ENCODE data around the gene PEG3. TPM values are rescaled to one million over a fixed set of nuclear protein-coding genes. Genes with fewer than 3 reads are reported as not detected.

Gene PEG3
- total and polyA plus RNA-seq, 2 donors (not counting 1 experiment from before 2014, with no cell fraction given): 0.01 TPM; not detected in 1

GRCh38 chr19:56838909-56839651 is 1.4 kb downstream of the PEG3 start:
- intact Hi-C loops (cut with micrococcal nuclease): no loop called here
- Histone ChIP-seq H3K27me3 (replicated peaks in 1 of 4; ENCODE audit: control extremely low read depth in 1 of 4, control insufficient read depth in 3 of 4, insufficient read depth in 4 of 4, low read length in 3 of 4) (peaks cover 0 to 37% (median 6%) of the 10 kb centered on the region in 4 experiments), H3K9me3 (ENCODE audit: control extremely low read depth in 1 of 3, control insufficient read depth in 2 of 3, insufficient read depth in 1 of 3, low read length in 2 of 3) (peaks cover 0 to 47% (median 17%) of the 10 kb centered on the region in 3 donors), H2AFZ (ENCODE audit: insufficient read depth, low read depth, low read length, poor library complexity, severe bottlenecking) (no peak overlapping the region), H3K79me2 (ENCODE audit: control insufficient read depth, insufficient read depth, low read length) (no peaks in the 10 kb centered on the region), H3K4me3 (ENCODE audit: control extremely low read depth in 1 of 5, extremely low read depth in 1 of 5, insufficient read depth in 1 of 5, low read depth in 2 of 5, low read length in 4 of 5) (peak overlapping the region in 1 of 5 experiments; percentile 36), H3K9ac (ENCODE audit: low read length) (no peak overlapping the region), H4K20me1 (ENCODE audit: control insufficient read depth, insufficient read depth, low read length, poor library complexity, severe bottlenecking) (no peaks in the 10 kb centered on the region), H3K4me1 (ENCODE audit: control insufficient read depth in 2 of 2, insufficient read depth in 2 of 2, low read length in 2 of 2) (peaks cover 0 to 10% of the 10 kb centered on the region in 2 donors), H3K27ac (ENCODE audit: low read length in 2 of 2) (no peak overlapping the region), H3K36me3 (replicated peaks in 1 of 2; ENCODE audit: control extremely low read depth in 1 of 2, control insufficient read depth in 1 of 2, extremely low read depth in 1 of 2, insufficient read depth in 2 of 2, low read length in 1 of 2) (no peaks in the 10 kb centered on the region), H3K4me2 (replicated peaks; ENCODE audit: low read depth, low read length, poor library complexity, severe bottlenecking) (peak overlapping the region; percentile 26)
- no peak for TF ChIP-seq EZH2 (IDR thresholded peaks at IDR 0.05; ENCODE audit: borderline replicate concordance, insufficient read depth, low read depth, low read length, poor library complexity, severe bottlenecking)
- no peak for TF ChIP-seq CTCF (IDR thresholded peaks at IDR 0.05)
- peaks cover 18% of the 10 kb centered on the region for H3K27me3 Mint-ChIP-seq
- ATAC-seq (ENCODE audit: low read depth) (peak; percentile 58), DNase-seq (peak; percentile 53)
- WGBS (ENCODE audit: insufficient coverage): 42% methylated on average over 34 of the region's 34 CpGs
- H3K9me3 Mint-ChIP-seq (ENCODE audit: insufficient read depth): peaks cover 18% of the 10 kb centered on the region
- no peak overlapping the region for H3K27ac Mint-ChIP-seq
- ChIA-PET CTCF (no interaction called here), POLR2A (no interaction called here)
- H3K4me1 Mint-ChIP-seq: no peaks in the 10 kb centered on the region
- H3K4me3 Mint-ChIP-seq: no peak overlapping the region

Data from B cell (primary cell).